Epithelial cell of umbilical artery (primary cell): ENCODE results near the gene PGRMC2. TPM values are rescaled to one million over a fixed set of nuclear protein-coding genes. Genes with fewer than 3 reads are reported as not detected.

Source experiments
- total RNA-seq: library from RNA; depleted of rRNA; stranded (reverse); fragments of >200 nt; gene quantifications from 2 replicates; pipeline ENCODE4 v1.2.3, GENCODE V29; 2014

PGRMC2 gene
- total RNA-seq = 14.0 and 19.0 TPM in 2 replicates

DNA sequence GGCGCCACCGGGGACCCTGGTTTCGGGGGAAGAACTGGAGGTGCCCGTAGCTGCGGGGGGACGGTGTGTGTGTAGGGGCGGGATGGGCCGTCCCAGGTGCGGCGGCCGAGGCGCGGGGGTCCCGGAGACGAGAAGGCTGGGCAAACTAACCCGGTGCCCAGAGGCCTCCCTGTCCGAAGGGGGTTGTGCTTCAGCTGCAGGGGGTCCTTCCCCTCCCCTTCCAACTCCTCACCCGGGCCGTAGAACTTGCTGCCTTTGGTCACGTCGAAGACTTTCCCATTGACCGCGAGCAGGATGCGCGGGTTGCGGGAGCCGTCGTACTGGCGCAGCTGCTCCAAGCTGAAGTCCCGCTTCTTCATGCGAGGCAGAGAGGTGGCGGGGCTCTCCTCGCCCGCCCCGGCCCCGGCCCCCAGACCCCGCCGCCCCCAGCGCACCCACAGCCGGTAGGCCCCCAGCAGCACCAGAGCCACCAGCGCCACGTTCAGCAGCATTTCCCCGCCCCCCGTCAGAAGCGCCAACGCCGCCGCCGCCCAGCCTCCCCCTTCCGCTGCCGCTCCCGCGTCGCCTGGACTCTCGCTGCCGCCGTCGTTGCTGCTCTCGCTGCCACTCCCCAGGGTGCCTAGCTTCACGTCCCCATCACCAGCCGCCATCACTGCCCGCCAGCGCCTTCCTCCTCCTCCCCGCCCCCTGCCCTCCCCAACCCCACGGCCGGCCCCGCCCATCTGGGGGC is at the start of gene PGRMC2:
Gene PGRMC2 (minus strand): TSS at position 673 of the 730 bp plus-strand sequence. CDS start 23 bp downstream, at position 650.

Other genes starting within 250 kb of the PGRMC2 start
- gene LARP1B, start 226.5 kb downstream of the PGRMC2 start, total RNA-seq = 26.9 and 28.9 TPM in 2 replicates